NOMO-1 treated with DMSO at 0.1 percent for 48 hours (cell line): ENCODE measurements around the gene AFAP1.

Experiments
- DNase-seq: peaks from one replicate; lab custom pipeline; 2025; ENCODE audit not compliant: unreplicated experiment; lab: John Stamatoyannopoulos, UW

Gene AFAP1

DNA sequence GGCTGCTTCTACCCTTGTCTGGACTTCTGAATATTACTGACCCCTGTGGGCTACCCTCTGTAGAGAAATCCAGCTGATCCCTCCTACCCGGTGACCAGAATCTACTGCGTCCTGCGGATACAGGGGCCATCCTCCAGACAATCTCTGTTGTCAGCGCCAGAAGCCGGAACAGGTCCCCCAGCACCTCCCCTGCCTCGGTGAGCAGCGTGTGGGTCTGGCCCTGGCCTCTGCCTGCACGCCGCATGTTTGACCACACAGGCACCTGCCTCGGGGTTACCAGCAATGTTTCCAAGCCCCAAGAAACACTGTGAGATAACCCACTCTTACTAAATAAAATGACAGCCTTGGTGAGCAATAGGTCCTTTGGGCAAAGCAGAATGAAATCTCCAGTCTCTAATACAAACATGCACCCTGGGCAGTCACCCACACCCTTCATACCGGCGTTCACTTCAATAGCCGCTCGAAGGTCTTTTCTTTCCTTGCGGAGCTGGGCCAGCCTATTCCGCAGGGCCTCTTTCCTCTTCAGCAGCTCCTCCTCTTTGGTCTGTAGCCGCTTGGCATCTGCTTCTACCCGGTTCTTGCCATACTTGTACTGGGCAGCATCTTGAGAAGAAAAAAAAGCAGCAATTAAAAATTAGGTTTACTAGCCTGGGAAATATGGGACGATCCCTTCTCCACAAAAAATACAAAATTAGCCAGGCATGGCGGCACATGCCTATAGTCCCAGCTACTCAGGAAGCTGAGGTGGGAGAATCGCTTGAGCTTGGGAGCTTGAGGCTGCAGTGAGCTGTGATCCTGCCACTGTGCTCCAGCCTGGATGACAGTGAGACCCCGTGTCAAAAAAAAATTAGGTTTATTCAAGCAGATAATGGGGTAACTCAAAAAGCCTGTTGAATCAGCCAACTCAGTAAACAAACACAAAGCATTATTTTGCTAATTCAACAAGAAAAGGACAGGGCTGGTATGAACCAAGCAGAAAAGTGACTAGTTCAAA, 165.1 kb downstream of the AFAP1 start:
- DNase-seq: no peak

DNA sequence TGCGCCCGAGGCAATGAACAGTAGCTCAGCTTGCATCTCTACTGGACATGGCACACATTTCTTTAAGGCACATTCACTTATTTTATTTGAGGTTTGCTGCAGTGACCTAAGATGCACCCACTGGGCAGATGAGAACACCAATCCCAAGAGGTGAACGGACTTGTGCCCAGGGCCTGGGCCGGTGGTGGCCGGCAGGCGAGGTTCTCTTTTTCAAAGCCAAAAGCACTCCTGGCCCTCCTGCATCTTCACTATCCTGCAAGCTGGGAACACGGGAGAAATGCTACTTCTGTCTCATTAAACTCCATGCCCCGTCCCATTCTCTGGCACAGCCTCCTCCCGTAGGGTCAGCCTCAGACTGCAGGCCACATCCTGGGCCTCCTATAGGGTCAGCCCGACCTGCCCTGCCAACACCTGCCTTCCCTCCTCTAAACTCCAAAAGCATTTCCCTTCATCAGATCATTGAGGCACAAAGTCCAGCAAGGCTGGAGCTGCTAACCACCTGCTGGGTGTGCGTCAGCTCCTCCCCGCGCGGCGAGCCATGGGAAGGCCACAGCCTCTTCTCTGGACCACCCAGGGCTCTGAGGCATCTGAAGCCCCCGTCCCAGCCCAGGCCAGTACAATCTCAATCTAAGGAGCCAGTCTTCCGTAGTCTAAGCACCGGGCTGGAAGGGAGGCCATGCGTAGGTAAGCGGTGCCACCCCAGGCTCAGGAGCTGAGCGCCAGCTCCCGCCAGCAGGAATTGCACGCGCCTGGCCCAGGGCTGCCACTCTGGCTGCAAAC, 166.1 kb downstream of the AFAP1 start:
- no peak for DNase-seq

- no peak for DNase-seq
These were observed 166.8 kb downstream of the AFAP1 start for GRCh38 chr4:7772711-7773385.

GRCh38 chr4:7771541-7772507, 167.8 kb downstream of the AFAP1 start:
- no peak for DNase-seq

- DNase-seq: no peak
These were observed 168.6 kb downstream of the AFAP1 start for GRCh38 chr4:7771056-7771455.

DNA sequence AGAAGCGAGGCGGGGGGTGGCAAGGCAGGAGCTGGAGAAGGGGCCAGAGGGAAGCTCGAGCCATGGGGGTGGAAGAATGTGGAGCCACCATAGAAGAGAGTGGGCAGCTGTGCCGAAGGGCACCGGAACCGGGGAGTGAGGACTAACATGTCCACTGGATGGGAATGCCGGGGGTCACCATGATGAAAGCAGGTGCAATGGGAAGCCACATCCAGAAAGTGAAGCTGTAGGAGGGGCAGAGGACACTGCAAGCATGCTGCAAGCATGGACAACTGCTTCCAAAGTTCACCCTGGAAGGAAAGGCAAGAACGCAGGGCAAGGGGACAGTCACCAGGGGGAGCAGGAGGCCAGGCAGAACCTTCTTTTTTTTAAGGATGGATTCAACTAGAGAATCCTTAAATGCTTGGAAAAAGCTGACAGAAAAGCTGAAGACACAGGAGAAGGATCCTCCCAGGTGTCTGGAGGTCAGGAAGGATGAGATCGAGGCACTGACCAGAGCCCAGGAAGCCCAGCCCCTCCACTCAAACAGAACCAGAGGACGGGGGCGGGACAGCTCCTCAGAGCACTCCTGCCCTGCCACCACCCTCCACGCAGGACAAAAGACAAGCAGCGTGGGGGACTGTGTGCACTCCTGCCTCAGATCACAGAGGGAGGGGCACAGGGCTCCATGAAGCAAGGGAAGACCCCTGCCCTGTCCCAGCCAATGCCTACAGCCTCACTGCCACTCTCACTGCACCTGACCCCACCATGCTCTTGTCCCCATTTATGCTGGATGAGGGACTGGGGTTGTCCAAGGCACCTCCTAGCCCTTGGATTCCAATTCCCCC, 169.2 kb downstream of the AFAP1 start:
- DNase-seq: no peak

GRCh38 chr4:7769396-7770223, 170.1 kb downstream of the AFAP1 start:
- no peak for DNase-seq

DNA sequence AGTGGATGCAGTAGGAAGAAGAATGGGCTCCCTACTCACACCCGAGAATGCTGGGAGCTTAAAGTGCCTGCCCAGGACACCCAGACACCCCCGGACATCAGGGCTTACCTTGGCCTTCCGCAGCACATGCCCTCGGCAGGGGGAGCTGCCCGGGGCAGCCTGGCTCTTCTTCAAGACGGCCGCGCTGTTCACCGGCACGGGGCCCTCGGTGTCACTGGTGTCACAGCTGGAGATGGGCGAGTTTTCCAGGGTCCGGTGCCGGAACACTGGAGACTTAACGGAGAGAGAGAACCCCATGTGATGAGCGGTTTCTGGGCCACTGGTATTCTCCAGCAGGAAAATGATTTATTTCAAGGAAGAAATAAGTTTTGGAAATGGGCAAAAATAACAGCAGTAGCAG, 170.9 kb downstream of the AFAP1 start:
- DNase-seq: no peak

DNA sequence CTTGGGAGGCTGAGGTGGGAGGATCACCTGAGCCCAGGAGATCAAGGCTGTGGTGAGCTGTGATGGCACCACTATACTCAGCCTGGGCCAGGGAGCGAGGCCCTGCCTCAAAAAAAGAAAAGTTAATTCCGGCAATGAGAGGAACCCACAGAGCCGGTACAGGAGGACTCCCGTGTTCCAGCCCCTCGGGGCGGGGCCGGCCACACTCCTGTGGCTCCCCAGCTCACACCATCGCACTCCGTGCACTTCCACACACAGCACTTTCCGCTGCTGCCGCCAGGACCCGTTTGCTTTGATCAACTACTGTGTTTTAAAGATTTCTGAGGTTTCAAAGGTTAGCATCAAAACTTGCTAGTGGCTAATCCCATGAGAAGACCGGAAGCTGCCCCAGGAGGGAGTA, 171.7 kb downstream of the AFAP1 start:
- no peak for DNase-seq

DNA sequence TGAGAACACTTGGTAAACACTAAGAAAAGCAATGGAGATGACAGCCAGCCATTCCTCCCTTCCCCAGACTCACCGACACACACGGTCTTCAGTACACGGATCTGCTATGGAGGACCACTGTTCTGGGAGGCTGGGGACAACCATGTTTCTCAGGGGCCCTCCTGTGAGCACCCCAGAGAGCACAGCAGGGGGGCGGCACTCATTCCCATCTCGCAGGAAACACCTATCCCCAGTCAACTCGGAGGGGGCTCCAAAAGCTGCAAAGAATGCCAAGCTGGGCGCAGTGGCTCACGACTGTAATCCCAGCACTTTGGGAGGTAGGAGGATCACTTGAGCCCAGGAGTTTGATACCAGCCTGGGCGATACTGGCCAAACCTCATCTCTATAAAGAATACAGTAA, 172.1 kb downstream of the AFAP1 start:
- no peak for DNase-seq

DNA sequence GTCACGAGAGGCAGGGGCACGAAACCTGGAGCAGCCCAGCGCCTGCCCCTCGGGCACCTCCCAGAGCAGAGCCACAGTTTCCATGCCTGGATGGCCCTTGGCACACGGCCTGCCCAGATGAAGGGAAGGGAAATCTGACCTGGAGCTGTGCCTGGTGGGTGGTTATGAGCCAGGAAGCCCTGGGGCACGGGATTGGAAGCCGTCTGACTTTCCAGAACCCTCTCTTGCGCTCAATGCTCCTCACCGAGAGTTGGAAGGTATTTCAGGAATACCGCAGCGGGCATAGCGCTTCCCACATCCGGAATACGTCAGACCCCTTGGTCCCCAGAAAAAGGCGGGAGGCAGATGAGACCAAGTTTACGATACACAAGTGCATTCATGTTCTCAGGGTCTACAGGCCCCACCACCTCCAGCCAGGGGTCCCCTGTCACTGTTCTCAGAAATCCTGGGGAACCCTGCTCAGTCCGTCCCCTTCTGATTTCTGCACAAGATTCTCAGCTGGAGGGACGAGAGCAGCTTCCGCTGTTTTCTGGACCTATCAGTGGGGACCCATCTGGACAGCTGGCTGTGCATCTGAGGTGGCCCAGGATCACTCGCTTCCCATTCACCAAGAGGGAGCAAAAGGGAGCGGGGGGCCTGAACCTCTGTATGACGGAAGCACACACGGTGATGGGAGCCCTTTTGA, 172.9 kb downstream of the AFAP1 start:
- DNase-seq: no peak

GRCh38 chr4:7766086-7766485, 173.6 kb downstream of the AFAP1 start:
- no peak for DNase-seq

DNA sequence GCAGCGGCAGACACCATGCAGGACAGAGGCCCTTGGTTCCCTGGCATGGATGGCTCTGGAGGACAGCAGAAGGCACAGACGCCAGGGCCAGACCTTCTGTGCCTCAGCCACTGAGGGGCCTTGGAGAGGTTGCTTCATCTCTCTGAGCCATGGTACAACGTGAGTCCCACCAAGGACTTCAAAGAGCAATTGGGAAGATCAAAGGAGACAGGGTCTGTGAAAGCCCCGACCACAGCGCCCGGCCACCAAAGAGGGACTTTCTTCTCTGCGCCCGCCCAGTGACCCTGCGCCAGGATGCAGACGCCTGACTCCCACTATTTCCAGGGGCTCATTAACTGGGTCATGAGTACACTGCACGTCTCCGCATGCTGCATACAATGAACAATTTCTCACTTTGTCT, 174.0 kb downstream of the AFAP1 start:
- no peak for DNase-seq

- no peak for DNase-seq
These were observed 175.2 kb downstream of the AFAP1 start for GRCh38 chr4:7764466-7764865.

- DNase-seq: no peak
These were observed 175.9 kb downstream of the AFAP1 start for GRCh38 chr4:7763788-7764187.

- no peak for DNase-seq
These were observed 176.6 kb downstream of the AFAP1 start for GRCh38 chr4:7763106-7763505.

- DNase-seq: no peak
These were observed 177.2 kb downstream of the AFAP1 start for GRCh38 chr4:7762376-7763030.

- DNase-seq: peak; percentile 13
These were observed 177.9 kb downstream of the AFAP1 start for GRCh38 chr4:7761720-7762119.
